ENCODE data around the gene EPHB4.

DNA sequence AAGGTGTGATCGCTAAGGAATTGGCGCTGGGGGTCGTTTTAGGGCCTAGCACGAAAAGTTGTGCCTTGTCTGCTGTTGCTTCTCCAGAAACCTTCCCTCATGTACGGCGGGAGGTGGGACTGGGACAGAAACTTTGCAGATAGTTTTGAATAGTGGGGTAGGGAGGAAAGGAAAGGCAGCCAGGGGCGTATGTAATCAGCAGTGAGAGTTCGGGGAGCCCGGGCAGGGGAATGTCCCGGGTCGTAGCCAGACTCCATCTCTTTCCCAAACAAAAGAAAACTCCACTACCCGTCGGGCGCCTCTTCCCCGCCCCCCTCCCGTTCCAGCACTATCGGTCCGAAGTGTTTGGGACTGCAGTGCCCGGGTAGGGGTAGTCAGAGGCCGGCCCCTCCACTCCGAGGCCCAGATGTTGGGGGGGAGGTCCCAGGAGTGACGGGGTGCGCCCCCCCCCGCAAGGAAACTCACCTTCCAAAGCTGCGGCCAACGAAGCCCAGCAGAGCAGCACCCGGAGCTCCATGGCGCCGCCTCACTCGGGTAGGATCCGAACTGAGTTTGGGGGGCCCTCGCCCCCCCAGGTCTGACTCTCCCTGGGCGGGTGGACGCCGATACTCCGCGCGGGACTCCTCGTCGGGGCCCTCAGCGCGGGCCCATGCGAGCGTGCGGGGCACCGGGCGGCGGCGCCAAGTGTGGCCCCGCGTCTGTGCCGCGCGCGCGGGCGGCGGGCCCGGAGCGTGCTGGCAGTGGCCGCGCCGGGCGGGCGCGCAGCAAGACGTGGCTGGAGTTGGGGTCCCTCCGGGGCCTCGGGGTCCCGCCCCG lies 601 bp downstream of the EPHB4 start:
- TF ChIP-seq, protein P1, sequence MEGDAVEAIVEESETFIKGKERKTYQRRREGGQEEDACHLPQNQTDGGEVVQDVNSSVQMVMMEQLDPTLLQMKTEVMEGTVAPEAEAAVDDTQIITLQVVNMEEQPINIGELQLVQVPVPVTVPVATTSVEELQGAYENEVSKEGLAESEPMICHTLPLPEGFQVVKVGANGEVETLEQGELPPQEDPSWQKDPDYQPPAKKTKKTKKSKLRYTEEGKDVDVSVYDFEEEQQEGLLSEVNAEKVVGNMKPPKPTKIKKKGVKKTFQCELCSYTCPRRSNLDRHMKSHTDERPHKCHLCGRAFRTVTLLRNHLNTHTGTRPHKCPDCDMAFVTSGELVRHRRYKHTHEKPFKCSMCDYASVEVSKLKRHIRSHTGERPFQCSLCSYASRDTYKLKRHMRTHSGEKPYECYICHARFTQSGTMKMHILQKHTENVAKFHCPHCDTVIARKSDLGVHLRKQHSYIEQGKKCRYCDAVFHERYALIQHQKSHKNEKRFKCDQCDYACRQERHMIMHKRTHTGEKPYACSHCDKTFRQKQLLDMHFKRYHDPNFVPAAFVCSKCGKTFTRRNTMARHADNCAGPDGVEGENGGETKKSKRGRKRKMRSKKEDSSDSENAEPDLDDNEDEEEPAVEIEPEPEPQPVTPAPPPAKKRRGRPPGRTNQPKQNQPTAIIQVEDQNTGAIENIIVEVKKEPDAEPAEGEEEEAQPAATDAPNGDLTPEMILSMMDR (IDR thresholded peaks at IDR 0.05; ENCODE audit: low read depth, low read length): no peak
- TF ChIP-seq POLR2A (IDR thresholded peaks at IDR 0.05; ENCODE audit: extremely low read depth, insufficient read length) (no peak), MAX (IDR thresholded peaks at IDR 0.05; ENCODE audit: low read depth, low read length) (no peak), MYC (IDR thresholded peaks at IDR 0.05; ENCODE audit: low read depth, low read length) (no peak)
